H54 (cell line): Measurements from ENCODE around the gene PHOX2B.

Experiments
- DNase-seq: peaks from one replicate; pipeline ENCODE4 v3.0.0; 2011; ENCODE audit warnings: low spot score, mixed read lengths; ENCODE audit not compliant: insufficient read length
- FAIRE-seq: peaks from 3 replicates; lab custom pipeline; 2011; peaks lifted over from hg19 to GRCh38; lab: Jason Lieb, UNC
- POLR2A ChIP-seq: IDR thresholded peaks from 2 replicates; pipeline ENCODE4 v1.6.1; 2011; ENCODE audit warnings: low read depth, mild to moderate bottlenecking, low read length

PHOX2B gene

GRCh38 chr4:41748571-41749475 is at the start of gene PHOX2B:
Gene PHOX2B (minus strand): TSS chr4:41748725. CDS start chr4:41748610, 115 bp downstream.
- FAIRE-seq (no peak), DNase-seq (no peak)
- TF ChIP-seq POLR2A, result no peak

GRCh38 chr4:41797260-41797659 is 48.7 kb upstream of the PHOX2B start:
- FAIRE-seq, result no peak
- no peak for DNase-seq
- TF ChIP-seq POLR2A, result no peak

GRCh38 chr4:41796545-41797210 is 48.2 kb upstream of the PHOX2B start:
- no peak for TF ChIP-seq POLR2A
- no peak for FAIRE-seq
- DNase-seq, result no peak

- FAIRE-seq, result no peak
- DNase-seq, result no peak
- no peak for TF ChIP-seq POLR2A
Measured at GRCh38 chr4:41795796-41796385, 47.4 kb upstream of the PHOX2B start.

- no peak for TF ChIP-seq POLR2A
- DNase-seq (no peak), FAIRE-seq (no peak)
Measured at GRCh38 chr4:41792166-41792565, 43.6 kb upstream of the PHOX2B start.

- FAIRE-seq, result no peak
Measured at GRCh38 chr4:41791557-41791956, 43.0 kb upstream of the PHOX2B start.

GRCh38 chr4:41787931-41788330 is 39.4 kb upstream of the PHOX2B start:
- no peak for FAIRE-seq
- no peak for DNase-seq
- TF ChIP-seq POLR2A, result no peak

More at GRCh38 chr4:41791557-41791956, 43.0 kb upstream of the PHOX2B start:
- no peak for TF ChIP-seq POLR2A
- no peak for DNase-seq

- FAIRE-seq, result no peak
- no peak for TF ChIP-seq POLR2A
- DNase-seq, result no peak
Measured at GRCh38 chr4:41785665-41786064, 37.1 kb upstream of the PHOX2B start.

GRCh38 chr4:41784191-41784979 is 35.9 kb upstream of the PHOX2B start:
- no peak for TF ChIP-seq POLR2A
- DNase-seq, result no peak
- FAIRE-seq, result no peak

- DNase-seq (no peak), FAIRE-seq (no peak)
- TF ChIP-seq POLR2A, result no peak
Measured at GRCh38 chr4:41776466-41776865, 27.9 kb upstream of the PHOX2B start.

GRCh38 chr4:41763729-41764128 is 15.2 kb upstream of the PHOX2B start:
- no peak for DNase-seq
- TF ChIP-seq POLR2A, result no peak
- no peak for FAIRE-seq

GRCh38 chr4:41758884-41759283 is 10.4 kb upstream of the PHOX2B start:
- no peak for FAIRE-seq
- no peak for DNase-seq
- no peak for TF ChIP-seq POLR2A

GRCh38 chr4:41757521-41758156 is 9.1 kb upstream of the PHOX2B start:
- DNase-seq (peak; percentile 26), FAIRE-seq (peak; percentile 69)
- TF ChIP-seq POLR2A, result no peak
